ENCODE data around the gene RB1.
A peak's percentile ranks its signal among the peaks of the same experiment; 100 is the strongest.
"Not testable (repeated sequence)": the region's sequence is repeated elsewhere in the genome, so short reads cannot be mapped to it uniquely, and the experiment has no call there.

RB1 gene

DNA sequence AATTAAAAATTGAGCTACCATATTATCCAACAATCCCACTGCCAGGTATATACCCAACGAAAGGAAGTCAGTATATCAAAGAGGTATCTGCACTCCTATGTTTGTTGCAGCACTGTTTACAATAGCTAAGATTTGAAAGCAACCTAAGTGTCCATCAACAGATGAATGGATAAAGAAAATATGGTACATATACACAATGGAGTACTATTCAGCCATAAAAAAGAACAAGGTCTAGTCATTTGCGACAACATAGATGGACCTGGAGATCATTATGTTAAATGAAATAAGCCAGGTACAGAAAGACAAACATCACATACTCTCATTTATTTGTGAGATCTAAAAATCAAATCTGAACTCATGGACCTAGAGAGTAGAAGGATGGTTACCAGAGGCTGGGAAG is 52.0 kb downstream of the RB1 start:
- not testable (repeated sequence) for DNase-seq

DNA sequence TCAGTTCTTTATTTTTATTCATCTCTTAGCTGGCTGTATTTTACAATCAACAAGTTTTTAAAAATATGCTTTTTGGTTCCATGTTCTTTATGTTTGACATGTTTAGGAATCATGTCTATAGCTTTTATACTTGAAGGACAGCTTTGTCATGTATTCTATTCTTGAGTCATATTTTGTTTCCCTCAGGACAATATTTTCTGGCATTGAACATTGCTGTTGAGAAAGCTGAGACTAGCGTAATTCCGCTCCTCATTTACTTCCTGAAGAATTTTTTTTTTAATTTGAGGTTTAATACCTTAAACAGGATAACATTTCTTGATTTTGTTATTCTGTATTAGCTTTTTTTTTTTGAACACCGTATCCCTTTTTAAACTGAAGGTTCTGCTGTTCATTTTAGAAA is 53.2 kb downstream of the RB1 start:
- DNase-seq: no peak

DNA sequence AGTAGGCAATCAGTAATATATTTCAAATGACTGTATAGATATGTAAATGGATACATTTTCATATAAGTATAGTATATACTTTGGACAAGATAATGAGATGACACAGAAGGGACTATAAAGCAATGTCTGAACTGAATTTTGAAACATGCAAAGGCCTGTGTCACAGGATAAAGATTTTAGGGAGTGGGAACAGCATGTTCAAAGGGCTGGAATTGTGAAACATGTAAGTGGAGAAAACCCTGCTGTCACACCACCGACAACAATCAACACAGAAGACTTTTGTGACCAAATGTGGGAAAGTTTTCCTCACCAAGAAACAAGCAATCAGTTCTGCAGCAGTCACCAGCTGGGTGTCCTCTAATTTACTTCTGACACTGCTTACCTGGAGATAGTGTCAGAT is 66.4 kb downstream of the RB1 start:
- DNase-seq: no peak

DNA sequence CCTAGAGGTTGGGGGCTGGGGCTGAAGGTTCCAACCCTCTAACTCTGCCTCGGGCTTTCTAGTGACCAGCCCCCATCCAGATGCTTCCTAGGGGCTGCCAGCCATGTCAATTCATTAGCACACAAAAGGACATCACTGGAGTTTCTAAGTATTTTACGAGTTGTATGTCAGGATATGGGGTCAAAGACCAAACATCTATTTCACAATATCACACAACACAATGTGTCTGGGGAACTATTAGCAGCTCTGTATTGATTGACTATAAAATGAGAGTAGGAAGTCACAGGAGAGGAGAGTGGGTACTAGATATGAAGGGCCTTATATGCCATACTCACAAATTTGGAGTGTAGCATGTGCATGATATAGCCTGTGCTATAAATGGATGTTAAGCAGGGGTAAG is 67.3 kb downstream of the RB1 start:
- DNase-seq: no peak

DNA sequence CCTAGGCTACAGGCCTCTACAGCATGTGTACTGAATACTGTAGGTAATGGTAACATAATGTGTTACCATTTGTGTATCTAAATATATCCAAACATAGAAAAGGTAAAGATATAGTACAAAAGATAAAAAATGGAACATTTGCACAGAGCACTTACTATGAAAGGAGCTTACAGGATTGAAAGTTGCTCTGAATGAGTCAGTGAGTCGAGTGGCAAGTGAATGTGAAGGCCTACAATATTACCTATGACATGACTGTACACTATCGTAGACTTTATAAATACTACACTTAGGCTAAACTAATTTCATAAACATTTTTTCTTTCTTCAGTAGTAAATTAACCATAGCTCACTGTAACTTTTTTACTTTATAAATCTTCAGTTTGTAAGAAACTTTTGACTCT is 74.3 kb downstream of the RB1 start:
- no peak for DNase-seq

DNA sequence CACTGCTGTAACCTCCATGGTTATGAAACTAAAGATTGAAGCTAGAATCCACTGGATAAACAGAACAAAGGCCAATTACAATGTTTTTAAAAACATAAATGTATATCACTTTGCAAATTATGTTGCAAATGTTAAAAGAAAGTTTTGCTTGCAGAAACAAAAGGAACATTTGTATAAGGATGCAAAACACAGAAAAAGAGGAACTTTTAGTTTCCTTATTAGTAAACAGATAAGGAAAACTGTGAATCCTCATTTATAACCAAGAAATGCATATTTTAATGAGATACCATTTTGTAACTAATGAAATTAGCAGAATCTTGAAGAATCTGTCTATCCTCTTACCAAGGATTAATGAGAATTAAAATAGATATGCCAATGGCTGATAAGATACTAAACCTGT is 77.0 kb downstream of the RB1 start:
- no peak for DNase-seq

DNA sequence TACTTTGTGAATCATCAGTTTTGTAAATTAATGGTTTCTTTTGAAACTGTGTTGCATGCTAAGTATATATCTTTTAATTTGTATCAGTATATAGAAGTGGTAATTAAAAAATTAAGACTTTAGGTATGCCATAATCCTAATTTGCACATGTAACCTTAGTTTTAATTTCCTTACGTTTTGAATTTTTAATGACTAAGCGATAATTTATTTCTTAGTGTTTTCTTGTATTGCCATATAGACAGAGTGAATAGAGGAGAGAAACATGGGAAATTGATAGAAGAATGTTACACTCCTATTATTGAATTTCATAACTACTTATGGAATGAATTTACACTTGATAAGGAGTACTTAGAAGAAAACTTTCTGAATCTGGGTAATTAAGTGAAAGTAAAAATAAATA is 79.8 kb downstream of the RB1 start:
- DNase-seq: no peak

DNA sequence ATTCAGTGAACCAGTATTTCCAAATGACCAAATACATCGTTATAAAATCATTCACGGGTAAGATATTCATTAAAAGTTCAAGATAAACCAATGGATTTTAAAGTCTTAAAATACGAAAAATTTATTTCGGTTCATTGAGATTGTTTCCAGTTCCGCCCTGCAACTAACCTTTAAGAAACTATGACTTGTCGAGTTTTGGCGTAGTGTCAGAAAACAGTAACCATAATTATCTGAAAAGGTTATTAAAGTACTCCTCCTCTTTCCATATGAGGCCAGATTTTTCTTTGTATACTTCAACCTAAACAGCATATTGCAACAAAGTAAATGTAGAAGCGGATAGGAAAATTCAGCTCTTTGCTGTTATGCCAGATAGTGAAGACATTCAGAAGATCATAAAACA is 83.3 kb downstream of the RB1 start:
- no peak for DNase-seq

DNA sequence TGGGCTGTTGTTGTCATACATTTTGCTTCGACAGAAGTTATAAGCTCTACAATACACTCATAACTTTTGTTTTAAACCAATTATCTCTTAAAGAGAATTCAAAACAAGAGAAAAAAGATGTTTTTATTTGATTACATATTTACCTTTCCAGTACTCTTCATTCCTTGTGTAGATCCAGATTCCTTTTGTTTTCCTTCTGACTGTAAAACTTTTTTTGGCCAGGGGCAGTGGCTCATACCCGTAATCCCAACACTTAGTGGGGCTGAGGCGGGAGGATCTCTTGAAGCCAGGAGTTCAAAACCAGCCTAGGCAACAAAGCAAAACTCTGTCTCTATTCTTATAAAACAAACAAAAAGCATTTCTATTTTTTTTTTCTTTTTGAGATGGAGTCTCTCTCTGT is 87.7 kb downstream of the RB1 start:
- DNase-seq: no peak

DNA sequence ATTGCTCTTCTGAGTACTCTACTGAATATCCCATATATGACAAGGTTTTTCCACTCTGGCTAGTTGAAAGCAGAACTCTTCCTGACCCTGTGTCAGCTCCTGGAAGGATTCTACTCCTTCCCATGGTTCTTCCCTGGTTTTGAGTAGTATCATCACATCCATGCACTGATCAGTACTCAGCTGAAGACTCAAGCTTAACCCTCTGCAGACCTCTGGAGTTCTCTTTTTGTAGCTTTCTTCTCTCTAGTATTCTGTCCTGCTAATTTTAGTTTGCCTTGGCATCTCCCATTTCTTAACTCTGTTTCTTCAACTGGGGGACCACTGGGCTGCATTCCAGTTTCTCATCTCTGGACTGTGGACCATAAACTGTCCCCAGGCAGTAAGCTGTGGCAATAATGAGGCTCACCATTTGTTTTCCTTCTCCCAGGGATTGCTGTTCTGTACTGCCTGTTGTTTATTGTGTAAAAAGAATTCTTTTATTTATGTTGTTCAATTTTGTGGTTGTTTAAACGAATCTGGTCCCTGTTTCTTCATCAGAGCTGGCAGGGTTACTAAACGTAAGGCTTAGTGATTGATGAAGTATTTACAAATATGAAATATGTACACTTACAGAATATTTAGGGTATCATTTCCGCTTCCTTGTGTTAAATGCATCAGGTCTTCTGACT is 89.6 kb downstream of the RB1 start:
- DNase-seq: no peak

DNA sequence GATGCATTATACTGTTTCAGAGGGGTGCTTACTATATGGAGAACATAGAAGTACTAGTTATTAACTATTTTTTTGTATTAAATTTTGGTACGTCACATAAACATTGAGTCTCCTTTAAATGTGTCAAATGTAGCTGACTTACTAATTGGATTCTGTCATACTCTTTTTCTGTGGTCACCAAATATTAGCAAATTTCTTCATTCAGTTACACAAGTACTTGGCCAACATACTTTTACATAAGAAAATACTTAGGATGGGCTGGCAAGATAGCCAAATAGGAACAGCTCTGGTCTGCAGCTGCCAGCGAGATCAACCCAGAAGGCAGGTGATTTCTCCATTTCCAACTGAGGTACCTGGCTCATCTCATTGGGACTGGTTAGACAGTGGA is 90.1 kb downstream of the RB1 start:
- DNase-seq: no peak

DNA sequence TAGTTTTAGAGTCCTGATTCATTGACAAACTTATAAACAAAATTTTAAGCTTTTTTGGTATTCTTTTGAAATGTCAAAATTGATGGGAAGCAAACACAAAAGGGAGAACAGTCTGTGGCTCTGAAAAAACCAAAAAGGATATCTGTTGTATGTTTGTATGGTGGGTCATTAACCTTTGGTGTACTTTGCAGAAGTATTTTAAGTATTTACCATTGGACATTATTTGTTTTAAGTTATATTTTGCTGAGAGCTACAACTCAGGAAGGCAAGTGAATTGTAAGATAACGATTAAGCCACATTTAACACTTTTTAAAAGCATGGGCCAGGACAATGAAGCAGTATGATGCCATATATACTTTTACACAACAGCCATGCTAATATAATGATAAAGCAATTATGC is 94.2 kb downstream of the RB1 start:
- no peak for DNase-seq

DNA sequence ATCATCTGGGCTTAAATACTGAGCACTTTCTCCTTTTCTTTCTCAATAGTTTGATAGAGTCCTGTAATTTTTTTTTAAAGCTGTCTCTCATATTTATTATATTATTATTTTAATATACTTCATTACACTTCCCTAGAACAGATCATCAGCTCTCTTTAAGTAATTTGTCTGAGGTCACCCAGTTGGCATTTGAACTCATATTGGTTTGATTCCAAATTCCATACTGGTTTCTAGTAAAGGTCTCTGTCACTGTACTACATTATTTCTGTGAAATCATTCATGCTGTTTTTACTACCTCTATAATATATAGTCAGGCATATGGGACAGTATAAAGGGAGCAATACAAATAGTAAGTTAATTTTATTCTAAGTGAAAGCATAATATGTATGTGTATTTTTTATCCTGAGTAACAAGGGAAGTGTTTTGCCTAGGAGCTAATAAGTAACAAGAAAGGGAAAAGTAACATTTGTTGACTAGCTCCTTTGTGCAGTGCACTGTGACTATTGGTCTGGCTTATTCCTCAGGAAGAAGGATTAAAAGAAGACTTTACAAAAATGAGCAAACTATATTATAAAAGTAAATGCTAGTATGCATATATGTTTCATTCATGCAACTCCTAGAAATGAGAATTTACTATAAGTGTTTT is 95.0 kb downstream of the RB1 start:
- DNase-seq: no peak

DNA sequence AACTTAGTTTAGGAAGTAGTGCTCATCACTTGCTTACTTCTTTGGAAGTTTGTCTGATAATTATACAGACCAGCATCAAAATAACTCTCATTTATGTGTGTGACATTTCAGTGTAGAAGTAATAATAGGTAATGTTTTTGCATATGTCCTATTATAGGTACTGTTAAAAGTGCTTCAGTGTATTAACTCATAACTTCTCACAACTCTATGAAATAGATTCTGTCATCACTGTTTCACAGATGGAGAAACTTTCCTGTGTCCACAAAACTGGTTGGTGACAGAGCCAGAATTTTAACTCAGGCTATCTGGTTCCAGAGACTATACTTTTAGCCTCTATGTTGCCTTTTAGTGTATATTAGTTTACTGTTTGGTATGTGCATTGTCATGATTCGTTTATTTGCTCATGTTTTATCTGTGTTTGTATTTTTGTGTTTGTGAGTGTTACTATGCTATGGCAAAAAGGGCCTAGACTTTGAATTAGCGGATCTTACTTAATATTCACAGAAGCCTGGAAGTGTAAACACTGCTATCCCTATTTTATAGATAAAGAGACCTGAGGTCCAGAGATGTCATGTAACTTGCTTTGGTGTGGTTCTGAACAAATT is 96.6 kb downstream of the RB1 start:
- no peak for DNase-seq

DNA sequence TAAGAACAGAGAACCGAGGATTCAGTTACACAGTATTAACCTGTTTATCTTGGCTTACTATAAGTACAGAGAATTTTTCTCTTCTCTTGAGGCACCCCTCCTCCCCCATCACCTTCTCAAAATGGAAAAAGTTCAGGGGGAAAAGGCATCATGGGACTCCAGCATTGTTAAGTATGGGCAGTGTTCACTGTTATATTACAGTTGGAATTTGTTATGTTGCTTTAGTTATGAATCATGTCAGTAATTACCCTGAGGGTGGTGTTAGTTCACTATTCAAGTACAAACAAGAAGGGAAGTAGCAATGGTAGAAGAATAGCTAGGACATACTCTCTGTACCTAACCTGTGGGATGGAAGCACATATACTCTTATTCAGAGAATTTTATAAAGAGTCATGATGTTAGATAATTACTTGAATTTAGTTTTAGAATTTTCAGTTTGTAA is 97.3 kb downstream of the RB1 start:
- no peak for DNase-seq

DNA sequence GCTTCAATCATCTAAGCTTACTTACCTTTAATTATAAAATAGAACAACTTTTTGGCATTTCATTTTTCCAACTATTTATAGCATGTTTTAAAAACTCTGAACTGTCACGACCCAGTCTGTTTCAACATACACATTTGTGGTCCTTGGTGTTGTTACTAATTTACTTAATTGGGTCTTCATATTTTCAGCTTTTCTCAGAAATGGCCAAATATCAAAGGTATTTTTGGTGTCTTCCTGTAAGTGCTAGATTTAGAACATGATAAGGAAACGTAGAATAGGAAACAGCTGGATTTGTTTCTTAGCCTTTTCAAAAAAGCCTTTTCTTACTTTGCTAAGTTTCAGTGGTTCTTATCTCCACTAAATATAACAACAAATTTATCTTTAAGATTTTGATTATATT is 97.9 kb downstream of the RB1 start:
- DNase-seq: no peak

DNA sequence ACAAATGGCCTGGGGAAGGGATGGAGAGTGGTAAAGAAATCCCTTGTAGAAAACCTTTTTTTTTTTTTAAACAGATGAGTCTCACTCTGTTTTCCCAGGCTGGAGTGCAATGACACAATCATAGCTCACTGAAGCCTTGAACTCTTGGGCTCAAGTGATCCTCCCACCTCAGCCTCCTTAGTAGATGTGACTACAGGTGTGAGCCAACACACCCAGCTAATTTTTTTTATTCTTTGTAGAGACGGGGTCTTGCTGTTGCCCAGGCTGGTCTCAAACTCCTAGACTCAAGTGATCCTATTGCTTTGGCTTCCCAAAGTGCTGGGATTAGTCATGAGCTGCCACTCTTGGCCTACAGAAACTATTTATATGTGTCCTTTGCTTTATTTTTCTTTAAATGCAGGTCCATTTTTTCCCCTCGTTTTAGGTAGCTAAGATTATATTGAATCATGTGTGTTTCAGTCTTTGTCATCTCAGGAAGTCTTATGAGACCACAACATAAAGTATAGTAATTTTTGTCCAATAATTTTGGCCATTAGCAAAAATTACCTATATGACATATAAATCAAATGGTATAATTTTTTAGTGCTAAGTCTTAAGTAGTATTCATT is 98.9 kb downstream of the RB1 start:
- DNase-seq: peak; percentile 34 to 40

DNA sequence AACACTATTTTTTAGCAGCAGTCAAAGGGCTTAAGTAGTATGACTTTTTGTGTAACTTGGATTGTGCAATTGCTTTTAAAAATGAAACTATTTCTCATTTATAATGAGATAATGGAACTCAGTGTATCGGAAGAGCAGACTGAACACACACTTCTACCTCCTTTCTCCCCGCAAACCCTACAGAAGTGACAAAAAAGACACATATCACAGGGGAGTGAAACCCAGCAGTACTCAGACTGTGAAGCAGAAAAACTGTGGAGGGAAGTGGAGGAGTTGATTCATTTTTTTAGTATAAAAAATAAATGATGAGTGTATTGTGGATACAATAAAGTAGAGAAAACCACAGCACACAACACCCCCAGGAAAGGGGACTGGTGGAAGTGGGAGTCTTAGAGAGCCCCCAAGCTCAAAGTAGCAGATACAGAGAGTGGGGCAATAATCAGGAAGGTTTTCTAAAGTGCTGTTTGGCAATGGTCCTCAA is 99.6 kb downstream of the RB1 start:
- DNase-seq: peak; percentile 41 to 42

DNA sequence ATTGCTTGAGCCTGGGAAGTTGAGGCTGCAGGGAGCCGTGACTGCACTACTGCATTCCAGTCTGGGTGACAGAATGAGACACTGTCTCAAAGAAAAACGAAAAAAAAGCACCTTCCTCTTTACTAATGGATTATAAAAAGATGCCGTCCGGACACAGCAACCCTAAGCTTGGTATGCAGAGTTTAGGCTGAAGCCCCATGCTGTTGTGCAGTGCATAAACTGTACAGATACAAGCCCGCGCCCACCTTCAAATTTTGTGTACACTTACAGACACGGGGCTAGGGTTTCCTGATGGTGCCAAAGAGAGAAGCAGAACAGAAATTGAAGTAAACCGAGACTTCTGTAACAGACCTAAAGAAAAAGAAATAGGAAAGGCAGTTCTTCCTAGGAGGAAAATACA is 100.4 kb downstream of the RB1 start:
- no peak for DNase-seq

DNA sequence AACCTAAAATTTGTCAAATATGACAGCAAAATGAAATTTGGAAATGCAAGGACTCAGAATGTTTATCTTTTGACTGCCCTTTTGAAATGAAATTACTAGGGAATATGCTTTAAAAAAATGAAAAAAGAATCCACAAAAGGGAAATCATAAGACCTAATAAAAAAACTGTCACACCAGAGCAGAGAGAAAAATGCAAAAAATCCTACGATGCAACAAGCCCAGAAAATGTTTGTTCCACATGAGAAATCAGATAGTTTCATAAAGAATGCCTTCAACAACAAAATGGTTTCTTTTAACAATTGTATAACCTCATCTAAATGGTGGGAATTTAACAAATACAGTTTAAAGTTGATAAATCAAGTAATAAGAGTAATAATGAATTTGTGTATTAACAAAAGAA is 101.4 kb downstream of the RB1 start:
- DNase-seq: no peak

DNA sequence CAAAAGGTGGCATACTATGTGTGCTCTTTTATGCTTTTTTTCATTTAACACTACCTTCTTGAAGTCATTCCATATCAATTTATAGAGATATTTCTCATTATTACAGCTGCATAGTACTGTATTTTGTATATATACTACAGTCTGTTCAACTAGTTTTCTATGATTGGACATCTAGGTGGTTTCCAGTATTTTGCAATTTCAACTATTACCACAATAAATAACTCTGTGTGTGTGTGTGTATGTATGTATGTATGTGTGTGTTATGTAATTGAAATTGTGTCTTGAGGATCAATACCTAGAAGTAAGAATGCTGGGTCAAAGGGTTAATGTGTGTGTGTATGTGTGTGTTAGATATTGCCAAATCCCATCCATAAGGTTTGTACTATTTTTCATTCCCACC is 102.3 kb downstream of the RB1 start:
- DNase-seq: no peak

DNA sequence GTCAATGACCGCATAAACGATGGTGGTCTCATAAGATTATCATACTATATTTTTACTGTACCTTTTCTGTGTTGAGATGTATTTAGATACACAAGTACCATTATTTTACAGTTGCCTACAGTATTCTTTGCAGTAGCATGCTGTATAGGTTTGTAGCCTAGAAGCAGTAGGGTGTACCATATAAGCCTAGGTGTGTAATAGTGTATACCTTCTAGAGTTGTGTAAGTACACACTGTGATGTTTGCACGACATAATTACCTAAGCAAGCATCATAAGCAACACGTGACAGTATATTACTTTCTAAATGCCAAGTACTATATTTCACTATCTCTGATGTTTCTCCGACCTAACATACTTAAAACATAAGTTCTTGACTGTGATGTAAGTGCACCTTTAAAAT is 106.6 kb downstream of the RB1 start:
- DNase-seq: no peak

DNA sequence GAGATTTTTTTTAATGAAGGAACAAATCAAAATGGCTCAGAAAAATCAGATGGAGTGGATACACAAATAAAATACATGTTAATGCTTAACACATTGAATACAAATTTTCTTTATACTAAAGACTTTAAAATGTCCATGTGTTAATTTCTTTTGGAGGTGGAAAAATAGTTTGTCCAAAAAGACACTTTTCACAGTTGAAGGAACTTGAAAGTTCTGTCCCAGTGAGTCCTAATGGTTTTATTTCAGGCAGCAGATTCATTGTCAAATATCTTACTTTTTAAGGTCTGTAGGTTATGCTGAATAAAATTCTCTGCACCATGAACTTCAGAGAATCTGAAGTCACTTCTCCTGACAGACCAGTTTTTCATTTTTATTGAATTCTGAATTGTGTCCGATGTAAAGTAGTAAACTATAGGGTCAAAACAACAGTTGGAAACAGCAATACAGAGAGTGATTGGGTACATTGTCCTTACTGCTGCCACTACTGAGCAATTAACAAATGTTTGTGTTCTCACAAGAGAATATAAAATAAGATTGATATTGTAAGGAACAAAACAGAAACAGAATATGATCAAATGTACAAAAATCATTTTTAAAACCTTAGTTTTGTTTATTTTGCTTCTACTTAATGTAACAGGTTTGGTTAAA is 107.7 kb downstream of the RB1 start:
- DNase-seq: no peak

All from activated T-cell treated with anti-CD3 and anti-CD28 coated beads, Interleukin-2, amount 50 U/mL, for 48 hours (primary cell).